GM21367 (cell line): Measurements from ENCODE around the gene OPCML.

Experiments
- ATAC-seq: cut with Tn5 transposase; IDR thresholded peaks from one replicate; pipeline ENCODE4 v1.9.1; 2021; ENCODE audit not compliant: unreplicated experiment

OPCML gene

GRCh38 chr11:132831272-132831671 lies 701.0 kb downstream of the OPCML start:
- ATAC-seq, result no peak

DNA sequence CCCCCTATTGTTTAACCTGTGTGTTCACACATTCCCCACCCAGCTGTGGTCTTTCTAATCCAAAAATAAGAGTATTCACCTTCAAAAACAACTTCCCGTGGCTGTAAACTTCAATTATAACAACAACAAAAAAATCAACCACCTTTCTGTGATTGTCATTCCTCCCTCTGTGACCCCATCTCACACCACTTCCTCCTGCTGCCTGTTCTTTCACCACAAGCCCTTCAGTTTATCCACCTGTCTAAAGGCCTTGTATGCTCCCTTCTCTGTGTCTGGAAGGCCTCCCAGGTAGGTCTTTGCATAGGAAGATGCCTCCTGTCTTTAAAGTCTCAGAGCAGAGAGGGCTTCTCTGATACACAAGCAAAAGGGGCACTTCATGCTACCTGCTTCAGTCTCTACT lies 707.7 kb downstream of the OPCML start:
- no peak for ATAC-seq

- no peak for ATAC-seq
Observed at GRCh38 chr11:132822276-132822675, 710.0 kb downstream of the OPCML start.

- no peak for ATAC-seq
Observed at GRCh38 chr11:132821499-132821898, 710.8 kb downstream of the OPCML start.

GRCh38 chr11:132821014-132821413 lies 711.3 kb downstream of the OPCML start:
- ATAC-seq, result no peak

DNA sequence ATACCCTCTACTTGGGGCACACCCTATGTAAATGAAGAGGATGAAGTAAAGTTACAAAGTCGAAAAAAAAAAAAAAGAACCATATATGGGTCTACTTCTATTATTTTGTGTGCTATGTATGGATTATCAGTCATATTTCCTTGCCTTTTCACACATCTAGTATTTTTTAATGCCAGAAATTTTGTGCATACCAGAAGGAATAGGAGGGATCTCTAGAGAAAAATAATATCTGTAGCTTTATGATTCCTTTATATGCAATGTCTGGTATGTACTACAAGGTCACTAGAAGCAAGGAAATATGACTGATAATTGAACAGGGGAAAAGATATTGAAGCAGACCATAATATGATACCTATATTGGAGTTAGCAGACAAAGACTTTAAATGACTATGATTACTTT lies 713.4 kb downstream of the OPCML start:
- no peak for ATAC-seq

DNA sequence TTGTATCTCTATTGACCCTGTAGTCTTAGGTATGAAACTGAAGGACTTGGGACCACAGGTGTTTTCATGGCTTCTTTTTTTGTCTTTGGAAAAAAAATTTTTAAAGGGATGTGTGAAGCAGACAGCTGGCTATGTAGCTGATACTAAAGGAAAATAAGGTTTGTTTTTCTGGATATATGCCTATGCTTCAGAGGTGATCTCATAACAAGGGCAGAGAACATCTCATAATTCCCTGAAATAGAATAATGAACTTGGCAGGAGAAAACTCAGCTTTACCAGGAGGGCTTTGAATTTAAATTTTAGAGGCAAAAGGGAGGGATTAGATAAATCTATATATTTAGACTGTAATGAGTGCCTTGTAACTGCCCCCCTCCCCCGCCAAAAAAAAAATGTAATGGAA lies 714.9 kb downstream of the OPCML start:
- no peak for ATAC-seq

- ATAC-seq, result no peak
Observed at GRCh38 chr11:132814410-132814809, 717.9 kb downstream of the OPCML start.

DNA sequence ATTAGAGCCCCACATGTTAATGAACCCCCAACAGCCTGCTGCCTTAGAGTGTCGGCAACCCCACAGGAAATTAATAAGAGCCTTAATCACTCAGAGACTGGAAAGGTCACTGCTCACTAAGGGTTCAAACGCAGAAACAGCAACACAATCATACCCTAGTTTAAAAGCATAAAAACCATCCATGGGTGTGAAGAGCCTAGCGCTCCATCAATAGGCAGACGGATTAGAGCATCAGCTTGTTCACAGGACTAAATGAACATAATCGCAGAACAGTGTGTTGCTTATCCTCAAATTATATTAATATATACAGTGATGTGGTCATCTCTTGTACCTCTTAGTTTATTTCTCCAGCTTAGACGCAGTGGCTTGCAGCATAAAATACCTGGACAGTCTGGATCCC lies 720.7 kb downstream of the OPCML start:
- ATAC-seq, result no peak

DNA sequence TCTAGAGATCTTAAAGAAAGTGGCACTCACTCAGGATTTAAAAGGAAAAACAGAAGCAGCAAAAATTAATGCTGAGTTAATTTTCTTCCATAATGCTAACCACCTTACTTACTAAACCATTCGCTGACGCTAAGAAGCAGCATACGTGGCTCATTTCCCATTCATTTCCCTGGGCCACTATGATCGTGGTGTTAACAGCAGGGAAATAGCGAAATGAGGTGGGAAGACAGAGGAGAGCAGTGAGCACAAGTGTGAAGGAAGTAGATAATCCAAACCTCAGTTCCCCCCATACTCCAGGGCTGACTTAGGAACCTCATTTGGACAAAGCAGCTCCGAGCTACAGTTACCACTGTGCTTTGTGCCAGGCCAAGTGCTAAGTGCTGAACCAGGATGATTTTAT lies 723.2 kb downstream of the OPCML start:
- ATAC-seq, result no peak

- ATAC-seq, result no peak
Observed at GRCh38 chr11:132804258-132804657, 728.0 kb downstream of the OPCML start.

DNA sequence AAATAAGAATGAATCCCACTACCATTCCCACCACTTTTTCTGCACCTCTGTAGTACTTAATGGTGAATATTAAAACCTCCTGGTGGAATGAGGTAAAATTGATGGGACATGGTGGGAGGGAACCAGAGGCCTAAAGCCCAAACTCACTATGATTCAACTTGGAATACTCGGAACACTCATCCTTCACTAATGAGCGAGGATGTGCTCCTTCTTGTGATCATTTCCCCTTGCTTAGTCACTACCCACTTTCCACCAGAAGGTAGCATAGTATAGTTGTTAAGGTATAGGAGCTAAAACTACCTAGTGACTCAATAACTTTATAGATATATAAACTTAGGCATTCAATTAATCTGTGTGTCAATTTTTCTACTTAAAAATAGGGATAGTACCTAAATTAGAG lies 728.9 kb downstream of the OPCML start:
- no peak for ATAC-seq

- no peak for ATAC-seq
Observed at GRCh38 chr11:132802947-132803346, 729.4 kb downstream of the OPCML start.

- ATAC-seq, result no peak
Observed at GRCh38 chr11:132793831-132794230, 738.5 kb downstream of the OPCML start.

- ATAC-seq, result no peak
Observed at GRCh38 chr11:132792341-132793140, 739.8 kb downstream of the OPCML start.

DNA sequence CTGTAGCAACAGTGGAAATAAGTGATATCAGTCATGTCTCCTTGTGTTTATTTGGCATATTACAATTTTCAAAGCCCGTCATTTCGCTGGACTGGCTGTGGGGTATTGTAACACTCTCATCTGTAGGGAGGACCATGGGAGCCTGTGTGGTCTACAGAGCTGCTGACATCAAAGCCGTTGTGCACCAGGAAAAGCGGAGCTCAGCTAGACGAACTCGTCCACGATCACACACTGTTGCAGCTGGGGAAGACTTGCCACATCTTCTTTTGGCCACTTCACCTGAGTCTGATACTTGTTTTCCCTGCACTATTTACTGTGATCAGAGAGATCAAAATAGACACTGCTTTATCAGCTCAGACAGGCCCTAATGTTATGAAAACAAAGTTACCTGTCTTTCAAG lies 741.3 kb downstream of the OPCML start:
- no peak for ATAC-seq

DNA sequence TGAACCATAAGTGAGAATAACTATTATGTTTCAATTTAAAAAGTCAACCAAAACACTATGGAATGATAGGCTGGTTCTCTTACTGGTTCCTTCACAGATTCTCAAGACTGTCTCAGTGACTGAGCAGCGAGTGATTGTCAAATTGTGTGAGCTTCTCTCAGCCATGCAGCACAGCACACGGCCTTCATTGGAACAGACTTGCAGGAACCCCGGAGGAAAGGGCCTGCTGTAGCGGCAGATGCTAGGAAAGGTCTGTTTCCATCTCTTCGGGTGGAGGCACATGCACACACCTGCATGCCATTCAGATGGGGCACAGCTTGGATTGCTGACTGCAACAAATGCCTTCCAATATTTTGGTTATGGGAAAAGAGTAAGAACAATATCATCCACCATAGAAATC lies 741.8 kb downstream of the OPCML start:
- no peak for ATAC-seq

DNA sequence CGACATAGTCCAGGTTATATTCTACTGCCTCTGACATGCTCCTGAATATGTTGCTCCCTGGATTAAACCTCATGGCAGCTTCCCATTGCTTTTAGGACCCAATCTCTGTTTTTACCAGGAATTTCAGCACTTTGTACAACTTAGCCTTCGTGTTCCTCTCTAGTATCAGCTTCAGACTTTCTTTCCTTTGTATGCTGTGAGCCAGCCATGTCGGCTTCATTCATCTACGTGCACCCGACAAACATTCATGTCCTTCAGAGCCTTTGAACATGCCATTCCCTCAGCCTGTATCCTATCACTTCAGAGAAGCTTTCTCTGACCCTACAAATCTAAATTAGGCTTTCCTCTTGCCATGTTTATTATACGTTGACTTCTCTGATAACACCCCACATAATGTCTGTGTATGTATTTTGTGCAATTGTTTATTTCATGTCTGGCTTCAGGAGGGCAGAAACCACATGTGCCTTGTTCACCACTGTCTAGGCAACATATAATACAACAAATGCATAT lies 743.4 kb downstream of the OPCML start:
- no peak for ATAC-seq

DNA sequence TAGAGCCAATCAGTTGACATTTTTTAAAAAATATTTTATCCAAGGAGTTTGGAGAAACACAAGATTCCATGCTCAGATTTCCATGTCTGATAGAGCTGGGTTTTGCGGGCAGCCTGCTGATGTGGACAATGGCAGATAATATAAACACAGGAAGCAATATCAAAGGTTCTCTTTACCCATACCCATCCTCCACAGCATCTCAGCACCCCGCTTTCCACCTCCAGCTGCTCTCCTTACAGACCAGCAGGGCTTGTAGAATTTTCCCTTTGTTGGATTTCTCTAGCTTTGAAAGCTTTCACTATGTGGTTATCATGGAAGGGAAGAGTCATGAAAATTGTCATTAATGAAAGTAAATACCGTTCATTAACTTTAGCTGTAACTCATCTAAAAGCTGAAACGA lies 746.4 kb downstream of the OPCML start:
- no peak for ATAC-seq

DNA sequence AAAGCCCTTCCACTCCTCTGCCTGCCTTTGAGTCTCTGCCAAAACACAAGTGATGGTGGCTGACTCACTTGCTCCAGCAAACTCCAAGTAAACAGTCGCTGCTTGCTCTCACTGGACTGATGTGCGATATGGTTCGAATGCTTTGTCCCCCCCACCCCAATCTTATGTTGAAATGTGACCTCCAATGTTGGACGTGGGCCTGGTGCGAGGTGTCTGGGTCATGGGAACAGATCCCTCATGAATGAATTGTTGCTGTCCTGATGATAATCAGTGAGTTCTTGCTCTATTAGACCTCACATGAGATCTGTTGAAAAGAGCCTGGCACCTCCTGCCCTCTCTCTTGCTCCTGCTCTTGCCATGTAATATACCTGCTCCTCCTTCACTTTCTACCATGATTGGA lies 747.9 kb downstream of the OPCML start:
- no peak for ATAC-seq

GRCh38 chr11:132782102-132782501 lies 750.2 kb downstream of the OPCML start:
- no peak for ATAC-seq

DNA sequence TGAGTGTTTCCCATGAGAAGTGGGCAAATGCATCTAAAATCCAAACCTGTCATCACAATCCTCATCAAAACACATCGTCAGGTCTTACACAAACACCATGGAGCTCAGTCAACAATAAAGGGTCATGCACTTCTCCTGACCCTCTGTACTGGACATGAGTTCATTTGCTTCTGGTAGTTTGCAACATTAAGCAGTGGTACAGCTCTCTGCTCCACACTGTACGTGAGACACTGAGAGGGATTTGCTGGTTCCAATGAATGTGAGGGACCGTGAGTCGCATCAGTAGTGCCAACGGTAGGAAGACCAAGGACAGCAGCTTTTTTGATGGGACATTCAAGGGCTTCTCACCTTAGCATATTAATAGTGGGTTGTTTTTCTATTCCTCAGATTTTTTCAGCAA lies 752.3 kb downstream of the OPCML start:
- ATAC-seq, result no peak

DNA sequence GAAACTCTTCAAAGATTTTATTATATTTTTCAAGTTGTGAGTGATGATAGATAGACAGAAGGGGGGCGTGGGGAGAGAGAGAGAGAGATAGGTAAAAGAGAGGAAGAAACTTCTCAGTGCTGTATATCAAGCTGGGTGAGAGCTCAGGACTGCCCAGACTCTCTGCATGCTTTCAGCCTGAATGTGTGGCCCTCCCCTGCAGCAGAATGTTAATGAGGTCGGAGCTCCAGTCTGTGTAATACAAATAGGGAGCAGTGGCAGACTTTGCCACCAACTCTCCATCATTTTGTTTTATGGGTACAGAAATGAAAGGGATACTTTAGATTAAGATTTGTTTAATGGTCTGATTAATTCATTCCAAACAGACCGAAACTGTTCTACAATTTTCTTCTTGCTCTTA lies 752.8 kb downstream of the OPCML start:
- ATAC-seq, result no peak
